ENCODE data around the gene SFT2D1.

GRCh38 chr6:166379103-166379586, 36.8 kb upstream of the SFT2D1 start:
- TF ChIP-seq ZNF23 (CRISPR knock-in tag; IDR thresholded peaks at IDR 0.05) (no peak), POLR2A (conservative IDR thresholded peaks at IDR 0.05) (no peak), NCOA2 (IDR thresholded peaks at IDR 0.05; ENCODE audit: partially characterized antibody in 2 of 2) (no peak), SMC3 (conservative IDR thresholded peaks at IDR 0.05; ENCODE audit: insufficient read depth, low read depth, low read length) (no peak), EP300 (IDR thresholded peaks at IDR 0.05; ENCODE audit: low read length) (no peak)
